ENCODE results near the gene ITSN2.

DNA sequence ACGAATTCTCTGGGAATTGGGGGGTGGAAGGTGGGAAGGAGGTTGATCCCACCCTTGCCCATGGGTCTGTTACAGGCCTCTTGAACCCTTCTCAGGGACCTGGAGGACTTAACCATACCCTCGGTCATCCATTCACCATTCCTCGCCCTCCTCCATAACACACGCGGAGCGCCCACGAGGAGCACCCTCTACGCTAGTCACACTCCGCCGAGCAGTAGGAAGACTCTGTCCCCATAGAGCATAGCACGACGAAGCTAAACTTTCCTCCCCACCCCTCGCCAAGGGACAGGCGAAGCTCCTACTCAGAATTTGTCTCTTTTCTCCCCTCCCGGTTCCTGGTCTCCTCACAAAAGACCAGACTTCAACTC, 611 bp upstream of the ITSN2 start:
- no peak for TF ChIP-seq EZH2 (IDR thresholded peaks at IDR 0.05; ENCODE audit: low read length)
- TF ChIP-seq, protein P1, sequence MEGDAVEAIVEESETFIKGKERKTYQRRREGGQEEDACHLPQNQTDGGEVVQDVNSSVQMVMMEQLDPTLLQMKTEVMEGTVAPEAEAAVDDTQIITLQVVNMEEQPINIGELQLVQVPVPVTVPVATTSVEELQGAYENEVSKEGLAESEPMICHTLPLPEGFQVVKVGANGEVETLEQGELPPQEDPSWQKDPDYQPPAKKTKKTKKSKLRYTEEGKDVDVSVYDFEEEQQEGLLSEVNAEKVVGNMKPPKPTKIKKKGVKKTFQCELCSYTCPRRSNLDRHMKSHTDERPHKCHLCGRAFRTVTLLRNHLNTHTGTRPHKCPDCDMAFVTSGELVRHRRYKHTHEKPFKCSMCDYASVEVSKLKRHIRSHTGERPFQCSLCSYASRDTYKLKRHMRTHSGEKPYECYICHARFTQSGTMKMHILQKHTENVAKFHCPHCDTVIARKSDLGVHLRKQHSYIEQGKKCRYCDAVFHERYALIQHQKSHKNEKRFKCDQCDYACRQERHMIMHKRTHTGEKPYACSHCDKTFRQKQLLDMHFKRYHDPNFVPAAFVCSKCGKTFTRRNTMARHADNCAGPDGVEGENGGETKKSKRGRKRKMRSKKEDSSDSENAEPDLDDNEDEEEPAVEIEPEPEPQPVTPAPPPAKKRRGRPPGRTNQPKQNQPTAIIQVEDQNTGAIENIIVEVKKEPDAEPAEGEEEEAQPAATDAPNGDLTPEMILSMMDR (optimal IDR thresholded peaks at IDR 0.05 in 1 of 3, IDR thresholded peaks at IDR 0.05 in 1 of 3, conservative IDR thresholded peaks at IDR 0.05 in 1 of 3; ENCODE audit: extremely low read depth in 1 of 3, insufficient read depth in 2 of 3, low read length in 3 of 3), result no peak

Data from keratinocyte (primary cell).